RKO (cell line): ENCODE results near the gene TRANK1.
"Not testable (repeated sequence)": the region's sequence is repeated elsewhere in the genome, so short reads cannot be mapped to it uniquely, and the experiment has no call there.

Source experiments
- DNase-seq: peaks from one replicate; pipeline ENCODE4 v3.0.0-alpha.2; 2016; ENCODE audit warnings: low spot score

The TRANK1 gene

GRCh38 chr3:36919439-36920160 is 25.3 kb downstream of the TRANK1 start:
- DNase-seq, result no peak

GRCh38 chr3:36918050-36918449 is 26.8 kb downstream of the TRANK1 start:
- no peak for DNase-seq

DNA sequence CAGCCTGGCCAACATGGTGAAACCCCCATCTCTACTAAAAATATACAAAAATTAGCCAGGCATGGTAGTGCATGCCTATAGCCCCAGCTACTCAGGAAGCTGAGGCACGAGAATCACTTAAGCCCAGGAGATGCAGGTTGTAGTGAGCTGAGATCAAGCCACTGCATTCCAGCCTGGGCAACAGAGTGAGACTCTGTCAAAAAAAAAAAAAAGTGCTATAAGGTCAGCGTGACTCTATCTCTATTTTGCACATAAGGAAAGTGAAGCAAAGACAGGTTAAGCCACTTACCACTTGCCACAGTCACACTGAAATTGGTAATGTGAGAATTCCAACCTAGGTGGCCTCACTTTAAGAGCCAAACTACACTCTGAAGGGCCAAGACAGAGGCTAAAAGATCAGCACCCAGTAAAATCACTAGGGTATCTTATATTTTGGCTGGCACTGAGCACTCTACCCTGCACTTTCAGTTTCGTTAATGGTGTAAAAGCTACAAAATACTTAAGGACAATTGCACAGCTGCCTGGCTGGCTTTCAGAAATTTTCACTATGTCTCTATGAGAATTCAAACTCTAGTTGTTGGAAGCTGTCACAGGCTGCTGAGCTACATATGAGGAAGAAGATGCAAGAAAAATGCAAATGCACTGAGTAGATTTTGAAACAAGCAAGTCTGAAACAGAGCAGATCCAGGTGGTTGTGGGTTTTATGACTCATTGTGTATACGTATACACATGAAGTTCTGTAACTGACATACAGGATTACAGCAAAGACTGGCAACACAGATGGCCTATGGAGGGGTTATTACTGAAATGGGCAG is 32.7 kb downstream of the TRANK1 start:
- peak; percentile 63 for DNase-seq

GRCh38 chr3:36909666-36910065 is 35.2 kb downstream of the TRANK1 start:
- no peak for DNase-seq

GRCh38 chr3:36909181-36909580 is 35.7 kb downstream of the TRANK1 start:
- DNase-seq, result no peak

- no peak for DNase-seq
Measured at GRCh38 chr3:36908647-36909180, 36.1 kb downstream of the TRANK1 start.

DNA sequence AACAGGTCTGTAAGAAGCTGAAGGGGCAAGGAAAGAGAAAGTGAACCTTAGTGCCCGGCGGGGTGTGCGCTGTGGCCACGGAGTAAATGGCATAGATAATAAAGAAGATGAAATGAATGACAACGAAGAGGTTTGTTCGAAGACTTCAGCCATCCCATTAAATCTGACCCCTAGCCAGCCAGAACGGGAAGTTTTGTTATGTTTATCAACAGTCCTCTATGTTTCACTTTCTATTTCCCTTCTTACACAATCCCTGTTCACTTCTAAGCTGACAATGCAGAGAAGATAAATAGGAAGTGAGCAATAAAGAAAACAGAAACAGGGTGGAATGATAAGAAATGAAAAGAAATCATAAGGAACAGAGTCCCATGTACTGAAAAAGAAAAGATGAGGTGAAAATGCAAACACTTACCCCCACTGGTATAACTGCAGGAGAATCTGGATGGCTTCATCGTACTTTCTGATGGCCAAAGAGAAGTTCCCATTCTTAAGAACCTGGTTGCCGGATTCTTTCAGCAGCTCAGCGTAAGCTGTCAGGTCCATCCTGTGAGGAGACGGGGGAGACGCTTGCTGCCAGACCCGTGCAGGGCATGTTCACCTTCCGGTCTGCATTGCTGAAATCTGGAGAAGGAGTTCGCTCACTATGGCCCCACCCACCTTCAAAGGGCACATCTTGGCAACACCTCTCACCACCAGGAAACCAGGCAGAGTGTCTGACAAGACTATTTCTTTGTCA is 36.8 kb downstream of the TRANK1 start:
- DNase-seq, result peak; percentile 67

DNA sequence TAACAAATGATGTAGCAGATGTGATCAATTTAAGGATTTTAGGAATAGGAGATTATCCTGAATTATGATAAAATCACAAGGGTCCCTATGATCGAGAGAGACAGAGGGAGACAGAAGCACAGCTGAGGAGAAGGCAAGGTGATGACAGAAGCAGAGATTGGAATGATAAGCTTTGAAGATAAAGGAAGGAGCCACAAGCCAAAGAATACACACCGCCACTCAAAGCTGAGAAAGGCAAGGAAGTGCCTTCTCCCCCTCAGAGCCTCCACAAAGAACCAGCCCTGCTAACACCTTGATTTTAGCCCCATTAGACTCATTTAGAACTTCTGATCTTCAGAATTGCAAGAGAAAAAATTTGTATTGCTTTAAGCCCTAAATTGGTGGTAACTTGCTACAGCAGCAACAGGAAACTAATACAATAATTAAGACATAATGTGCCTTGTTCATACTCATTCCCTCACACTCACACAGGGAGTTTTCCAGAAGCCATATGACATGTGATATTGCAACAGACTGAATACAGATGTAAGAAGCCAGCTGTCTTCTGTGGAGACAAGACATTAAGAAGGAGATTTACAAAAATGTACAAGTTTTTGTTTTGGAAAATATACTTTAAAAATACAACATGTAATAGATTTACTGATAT is 38.2 kb downstream of the TRANK1 start:
- DNase-seq, result no peak

DNA sequence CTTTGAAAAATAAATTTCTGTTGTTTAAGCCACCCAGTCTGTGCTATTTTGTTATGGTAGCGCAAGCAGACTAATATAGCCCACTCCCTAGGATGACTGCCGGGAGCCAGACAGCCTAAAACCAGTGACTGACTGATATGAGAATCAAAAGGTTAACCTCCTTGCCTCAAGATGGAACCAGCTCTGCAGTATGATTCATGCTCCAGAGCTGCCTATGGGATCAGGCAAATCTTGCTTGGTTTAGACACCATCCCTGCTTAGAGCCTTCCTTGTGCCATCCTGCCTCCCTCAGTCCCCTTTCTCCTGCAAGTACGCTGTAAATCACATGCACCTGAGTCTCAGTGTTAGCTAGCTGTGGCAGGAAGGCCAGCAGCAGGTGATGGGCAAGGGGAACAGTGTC is 39.3 kb downstream of the TRANK1 start:
- no peak for DNase-seq

GRCh38 chr3:36904641-36905040 is 40.2 kb downstream of the TRANK1 start:
- DNase-seq, result peak; percentile 34

DNA sequence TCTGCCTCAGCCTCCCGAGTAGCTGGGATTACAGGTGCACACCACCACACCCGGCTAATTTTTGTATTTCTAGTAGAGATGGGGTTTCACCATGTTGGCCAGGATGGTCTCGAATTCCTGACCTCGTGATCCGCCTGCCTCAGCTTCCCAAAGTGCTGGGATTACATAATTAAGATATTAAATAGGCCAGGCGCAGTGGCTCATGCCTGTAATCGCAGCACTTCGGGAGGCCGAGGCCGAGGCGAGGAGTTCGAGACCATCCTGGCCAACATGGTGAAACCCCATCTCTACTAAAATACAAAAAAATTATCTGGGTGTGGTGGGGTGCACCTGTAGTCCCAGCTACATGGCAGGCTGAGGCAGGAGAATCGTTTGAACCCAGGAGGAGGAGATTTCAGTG is 40.8 kb downstream of the TRANK1 start:
- not testable (repeated sequence) for DNase-seq

DNA sequence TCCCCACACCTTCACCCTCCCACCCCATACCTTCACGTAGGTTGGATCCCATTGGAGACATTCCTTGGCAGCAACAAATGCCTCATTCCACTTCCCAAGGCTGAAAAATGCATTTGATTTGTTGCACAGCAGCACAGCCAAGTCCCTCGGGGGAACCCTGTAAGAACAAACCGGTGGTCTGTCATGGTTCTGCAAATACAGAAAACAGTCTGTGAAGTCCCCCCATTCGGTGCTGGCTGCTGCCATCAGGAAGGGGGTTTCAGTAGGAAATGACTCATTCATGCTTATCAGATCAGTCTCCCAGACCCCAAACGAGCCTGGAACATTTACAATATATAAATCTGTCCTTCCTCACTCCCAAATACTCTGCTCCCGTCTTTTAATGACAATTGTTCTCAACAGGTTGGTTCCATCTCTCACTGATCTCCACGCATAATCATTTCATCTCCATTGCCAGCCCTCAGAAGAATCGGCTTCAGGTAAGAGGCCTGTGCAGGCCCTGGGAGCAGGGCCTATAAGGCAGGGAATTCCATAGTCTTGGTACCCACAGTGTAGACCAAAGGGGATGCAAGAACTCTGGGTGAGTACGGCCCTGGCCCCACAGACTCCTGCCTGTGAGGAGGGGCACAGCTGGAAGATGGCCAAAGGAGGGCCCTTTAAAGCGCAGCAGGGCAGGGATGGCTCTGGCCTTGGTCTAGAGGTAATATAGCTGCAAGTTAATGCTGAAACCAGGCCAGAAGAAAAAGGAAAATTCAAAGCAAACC is 41.6 kb downstream of the TRANK1 start:
- DNase-seq, result no peak

GRCh38 chr3:36901588-36901987 is 43.3 kb downstream of the TRANK1 start:
- DNase-seq, result no peak

GRCh38 chr3:36900474-36901443 is 44.1 kb downstream of the TRANK1 start:
- DNase-seq, result no peak

DNA sequence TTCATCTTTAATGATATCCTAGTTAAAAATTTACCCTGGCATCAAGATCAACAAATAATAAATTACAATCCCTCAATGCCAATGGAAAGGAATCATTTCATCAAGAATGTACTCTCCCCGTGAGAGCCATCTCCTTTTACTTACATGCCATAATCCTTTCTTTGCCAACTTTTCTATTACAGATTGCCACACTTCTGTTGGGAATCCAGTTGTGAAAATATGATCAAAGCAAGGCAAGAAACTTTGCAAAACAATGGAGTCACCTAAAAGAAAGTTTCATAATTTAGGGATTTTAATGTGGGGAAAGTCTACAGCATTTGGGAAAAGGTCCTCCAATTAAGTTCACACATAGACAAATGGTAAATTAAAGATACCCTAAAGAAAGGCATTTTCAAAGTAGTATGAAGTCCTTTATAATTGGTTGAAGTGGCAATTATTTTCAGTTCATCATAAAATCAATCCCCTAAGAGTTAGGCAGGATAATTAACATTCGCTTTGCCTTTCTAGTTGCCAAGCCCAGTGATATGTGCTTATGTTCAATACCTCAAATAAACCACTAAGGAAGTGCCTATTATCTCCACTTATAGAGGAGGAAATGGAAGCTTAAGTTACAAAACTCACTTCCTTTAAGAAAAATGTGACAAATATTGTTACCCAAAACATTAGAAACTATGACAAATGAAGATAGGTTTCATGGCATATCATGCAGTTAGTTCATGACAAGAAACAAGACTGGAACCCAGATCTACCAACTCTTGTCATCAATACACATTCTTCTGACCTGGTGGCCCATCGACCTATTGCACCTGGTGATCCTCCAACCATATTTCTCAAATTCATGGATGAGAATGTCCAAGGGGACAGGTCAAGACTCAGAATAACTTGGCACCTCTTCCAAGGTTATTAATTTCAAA is 49.1 kb downstream of the TRANK1 start:
- DNase-seq, result no peak

DNA sequence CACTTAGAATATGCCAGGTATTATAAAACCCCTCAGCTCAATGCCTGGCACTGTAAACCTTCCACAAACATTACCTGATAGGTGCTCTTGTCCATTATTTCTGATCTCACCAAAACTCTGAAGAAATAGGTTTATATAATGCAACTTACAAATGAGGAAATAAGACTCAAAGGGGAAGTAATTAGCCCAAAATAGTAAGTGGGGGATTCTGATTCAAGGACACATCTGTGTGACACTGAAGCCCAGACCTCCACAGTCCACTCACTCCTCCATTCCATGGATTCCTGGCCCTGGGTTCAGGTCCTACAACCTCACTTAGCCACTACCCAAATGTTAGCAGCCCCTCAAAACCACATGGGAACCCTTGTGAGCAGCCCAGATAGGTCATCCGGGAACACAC is 49.9 kb downstream of the TRANK1 start:
- no peak for DNase-seq

- no peak for DNase-seq
Measured at GRCh38 chr3:36893826-36894225, 51.0 kb downstream of the TRANK1 start.

DNA sequence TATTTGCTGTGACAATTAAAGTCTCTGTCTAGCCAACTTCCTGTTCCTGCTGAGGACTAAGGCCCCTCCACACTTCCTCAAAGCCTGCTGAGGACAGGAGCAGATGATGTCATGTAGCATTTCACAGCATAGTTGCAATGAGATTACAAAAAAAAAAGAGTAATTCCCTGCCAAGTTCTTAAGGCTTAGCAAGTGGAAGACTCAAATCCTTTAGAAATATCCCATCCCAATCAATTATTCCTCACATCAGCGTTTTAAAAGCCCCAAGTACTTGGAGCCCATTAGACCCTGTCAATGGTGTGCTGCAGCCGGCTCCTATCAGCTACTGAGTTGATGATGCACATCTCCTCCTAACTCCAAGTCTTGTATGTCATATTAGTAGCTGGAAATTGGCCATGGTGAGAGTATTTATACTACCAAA is 51.7 kb downstream of the TRANK1 start:
- DNase-seq, result peak; percentile 5
